Activated naive CD8-positive, alpha-beta T cell treated with anti-CD3 and anti-CD28 coated beads, Interleukin-2, amount 10 ng/mL, durations not matched to agents 7 days and 5 days (primary cell): ENCODE measurements around the gene SPTSSB. TPM values are rescaled to one million over a fixed set of nuclear protein-coding genes. Genes with fewer than 3 reads are reported as not detected.

Experiments used
- ATAC-seq: fragments of 150-1000 bp; cut with Tn5 transposase; one replicate; pipeline ENCODE4 v1.10.0; 2021; ENCODE audit warnings: low read depth, moderate library complexity
- POLR2A ChIA-PET: fragments of 350-600 bp; sonication (Branson Sonifier 250); formaldehyde crosslinking; loops from one replicate; lab custom pipeline; 2021; ENCODE audit warnings: antibody characterized with exemption; lab: Charles Lee
- DNase-seq: peaks from one replicate; pipeline ENCODE4 v3.0.0; 2021
- H3K27ac Mint-ChIP-seq: one replicate; pipeline ENCODE4 v1.8.0; 2022; ENCODE audit warnings: mild to moderate bottlenecking, mixed read lengths
- H3K27me3 Mint-ChIP-seq: one replicate; pipeline ENCODE4 v1.8.0; 2022; ENCODE audit warnings: mild to moderate bottlenecking, moderate library complexity, mixed read lengths
- H3K36me3 Mint-ChIP-seq: one replicate; pipeline ENCODE4 v1.8.0; 2021; ENCODE audit warnings: mild to moderate bottlenecking, mixed read lengths
- H3K4me1 Mint-ChIP-seq: one replicate; pipeline ENCODE4 v1.8.0; 2021; ENCODE audit warnings: mixed read lengths
- H3K4me3 Mint-ChIP-seq: one replicate; pipeline ENCODE4 v1.8.0; 2022; ENCODE audit warnings: mild to moderate bottlenecking, moderate library complexity, mixed read lengths
- H3K9me3 Mint-ChIP-seq: one replicate; pipeline ENCODE4 v1.8.0; 2021; ENCODE audit warnings: mixed read lengths
- total RNA-seq, 2 experiments: library from RNA; stranded (reverse); gene quantifications; one replicate each; pipeline ENCODE4 v1.2.3, GENCODE V29; 2021

SPTSSB gene
- total RNA-seq, 2 experiments from 2014 or later: 0.08 TPM; not detected in 1

GRCh38 chr3:161372321-161373260, 1.3 kb upstream of the SPTSSB start:
- no peaks in the 10 kb centered on the region for H3K9me3 Mint-ChIP-seq
- peaks cover 88% of the 10 kb centered on the region for H3K27me3 Mint-ChIP-seq
- peak; percentile 56 for ATAC-seq
- peak; percentile 54 for DNase-seq
- H3K27ac Mint-ChIP-seq: no peak overlapping the region
- POLR2A ChIA-PET: interaction anchor here (1.3 kb wide), 1 partner anchor 23 kb away, joined by 3 read pairs; no protein-coding TSS in a partner anchor
- H3K36me3 Mint-ChIP-seq: no peaks in the 10 kb centered on the region
- peaks cover 8% of the 10 kb centered on the region for H3K4me1 Mint-ChIP-seq
- peak overlapping the region; percentile 89 for H3K4me3 Mint-ChIP-seq

- no peak overlapping the region for H3K27ac Mint-ChIP-seq
- POLR2A ChIA-PET: no interaction called here
- peaks cover 81% of the 10 kb centered on the region for H3K27me3 Mint-ChIP-seq
- no peak for DNase-seq
- H3K4me3 Mint-ChIP-seq: no peak overlapping the region
- no peaks in the 10 kb centered on the region for H3K36me3 Mint-ChIP-seq
- no peak for ATAC-seq
- peaks cover 8% of the 10 kb centered on the region for H3K4me1 Mint-ChIP-seq
- H3K9me3 Mint-ChIP-seq: no peaks in the 10 kb centered on the region
Measured at GRCh38 chr3:161369531-161369930, 1.8 kb downstream of the SPTSSB start.

GRCh38 chr3:161366094-161366493, 5.2 kb downstream of the SPTSSB start:
- Mint-ChIP-seq H3K36me3 (no peaks in the 10 kb centered on the region), H3K9me3 (no peaks in the 10 kb centered on the region), H3K27ac (no peak overlapping the region), H3K4me1 (no peaks in the 10 kb centered on the region), H3K4me3 (no peak overlapping the region), H3K27me3 (peaks cover 56% of the 10 kb centered on the region)
- no peak for DNase-seq
- POLR2A ChIA-PET: no interaction called here
- ATAC-seq: no peak

DNA sequence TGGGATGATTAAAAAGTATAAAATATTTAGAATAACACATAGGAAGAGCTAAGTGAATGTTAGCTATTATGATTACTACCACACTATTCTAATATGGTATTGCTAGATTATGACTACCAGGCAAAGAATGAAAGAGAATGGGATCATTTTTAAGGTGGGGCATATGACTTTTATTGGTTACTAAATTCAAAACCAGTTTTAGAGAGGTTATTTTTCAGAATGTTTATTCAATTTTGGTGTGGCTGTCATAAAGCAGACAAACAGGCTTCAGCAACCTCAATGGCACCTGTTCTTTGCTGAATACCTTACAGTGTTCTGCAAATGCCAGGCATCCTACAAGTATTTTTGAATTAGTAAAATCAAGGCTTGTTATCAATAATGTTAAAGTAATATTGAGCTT, 12.8 kb downstream of the SPTSSB start:
- H3K4me3 Mint-ChIP-seq: no peak overlapping the region
- no peaks in the 10 kb centered on the region for H3K9me3 Mint-ChIP-seq
- H3K27me3 Mint-ChIP-seq: peaks cover 48% of the 10 kb centered on the region
- DNase-seq: no peak
- ATAC-seq: no peak
- no peaks in the 10 kb centered on the region for H3K36me3 Mint-ChIP-seq
- no peak overlapping the region for H3K27ac Mint-ChIP-seq
- no peaks in the 10 kb centered on the region for H3K4me1 Mint-ChIP-seq
- POLR2A ChIA-PET: no interaction called here

DNA sequence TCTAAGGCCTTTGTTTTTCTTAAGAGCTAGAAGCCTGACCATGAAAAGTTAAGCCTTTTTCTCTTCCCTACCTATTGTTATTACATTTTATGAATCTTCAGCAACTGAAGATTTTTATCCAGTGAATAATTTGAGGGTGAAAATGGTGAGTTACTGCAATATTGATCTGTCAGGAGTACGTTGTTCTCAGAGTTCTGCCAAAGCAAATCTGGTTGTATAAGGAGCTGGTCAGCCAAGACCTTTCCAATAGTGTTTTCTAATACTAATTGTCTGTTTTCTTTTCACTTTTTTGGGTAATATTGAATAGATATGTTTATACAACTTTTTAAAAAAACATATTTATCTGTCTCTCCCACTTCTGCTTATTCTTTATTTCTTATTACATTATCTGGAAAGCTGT, 15.0 kb downstream of the SPTSSB start:
- ATAC-seq (no peak), DNase-seq (no peak)
- no peak overlapping the region for H3K27ac Mint-ChIP-seq
- no peaks in the 10 kb centered on the region for H3K4me1 Mint-ChIP-seq
- POLR2A ChIA-PET: no interaction called here
- no peak overlapping the region for H3K4me3 Mint-ChIP-seq
- H3K36me3 Mint-ChIP-seq: peaks cover 1% of the 10 kb centered on the region
- peaks cover 1% of the 10 kb centered on the region for H3K9me3 Mint-ChIP-seq
- peaks cover 57% of the 10 kb centered on the region for H3K27me3 Mint-ChIP-seq

GRCh38 chr3:161355508-161355907, 15.8 kb downstream of the SPTSSB start:
- DNase-seq (no peak), ATAC-seq (no peak)
- no peak overlapping the region for H3K4me3 Mint-ChIP-seq
- H3K36me3 Mint-ChIP-seq: peaks cover 1% of the 10 kb centered on the region
- H3K27me3 Mint-ChIP-seq: peaks cover 58% of the 10 kb centered on the region
- POLR2A ChIA-PET: no interaction called here
- peaks cover 1% of the 10 kb centered on the region for H3K9me3 Mint-ChIP-seq
- no peaks in the 10 kb centered on the region for H3K4me1 Mint-ChIP-seq
- H3K27ac Mint-ChIP-seq: no peak overlapping the region

GRCh38 chr3:161354554-161354953, 16.8 kb downstream of the SPTSSB start:
- Mint-ChIP-seq H3K36me3 (peaks cover 1% of the 10 kb centered on the region), H3K27ac (no peak overlapping the region), H3K4me3 (no peak overlapping the region), H3K4me1 (peaks cover 8% of the 10 kb centered on the region), H3K9me3 (peaks cover 1% of the 10 kb centered on the region), H3K27me3 (peaks cover 57% of the 10 kb centered on the region)
- DNase-seq: no peak
- no peak for ATAC-seq
- POLR2A ChIA-PET: no interaction called here

GRCh38 chr3:161351330-161351729, 20.0 kb downstream of the SPTSSB start:
- DNase-seq: no peak
- POLR2A ChIA-PET: interaction anchor here (0.5 kb wide), 1 partner anchor 316 kb away, joined by 3 read pairs; no protein-coding TSS in a partner anchor
- peaks cover 60% of the 10 kb centered on the region for H3K27me3 Mint-ChIP-seq
- no peak for ATAC-seq
- H3K4me1 Mint-ChIP-seq: peaks cover 16% of the 10 kb centered on the region
- no peak overlapping the region for H3K4me3 Mint-ChIP-seq
- peaks cover 1% of the 10 kb centered on the region for H3K9me3 Mint-ChIP-seq
- peaks cover 1% of the 10 kb centered on the region for H3K36me3 Mint-ChIP-seq
- no peak overlapping the region for H3K27ac Mint-ChIP-seq

DNA sequence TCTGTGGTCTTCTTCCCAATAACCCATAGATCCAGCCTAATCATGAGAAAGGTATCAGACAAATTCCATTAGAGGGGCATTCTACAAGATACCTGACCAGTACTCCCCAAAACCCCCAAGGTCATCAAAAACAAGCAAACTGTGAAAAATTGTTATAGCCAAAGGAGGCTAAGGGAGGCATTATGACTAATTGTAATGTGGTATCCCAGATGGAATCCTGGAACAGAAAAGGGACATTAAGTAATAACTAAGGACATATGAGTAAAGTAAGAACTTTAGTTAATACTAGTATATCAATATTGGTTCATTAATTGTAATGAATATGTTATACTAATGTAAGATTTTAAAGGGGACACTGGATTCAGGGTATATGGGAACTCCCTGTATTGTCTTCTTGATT, 20.4 kb downstream of the SPTSSB start:
- H3K4me1 Mint-ChIP-seq: peaks cover 16% of the 10 kb centered on the region
- H3K4me3 Mint-ChIP-seq: no peak overlapping the region
- H3K9me3 Mint-ChIP-seq: peaks cover 1% of the 10 kb centered on the region
- H3K27me3 Mint-ChIP-seq: peaks cover 60% of the 10 kb centered on the region
- POLR2A ChIA-PET: interaction anchor here (0.5 kb wide), 1 partner anchor 316 kb away, joined by 3 read pairs; no protein-coding TSS in a partner anchor
- peaks cover 1% of the 10 kb centered on the region for H3K36me3 Mint-ChIP-seq
- no peak overlapping the region for H3K27ac Mint-ChIP-seq
- ATAC-seq (no peak), DNase-seq (no peak)

- DNase-seq: no peak
- Mint-ChIP-seq H3K27ac (no peak overlapping the region), H3K4me3 (peak overlapping the region; percentile 15), H3K27me3 (peaks cover 58% of the 10 kb centered on the region), H3K4me1 (peaks cover 16% of the 10 kb centered on the region), H3K9me3 (peaks cover 1% of the 10 kb centered on the region), H3K36me3 (peaks cover 1% of the 10 kb centered on the region)
- POLR2A ChIA-PET: interaction anchor here (1.1 kb wide), 1 partner anchor 22 kb away, joined by 3 read pairs; no protein-coding TSS in a partner anchor
- peak; percentile 96 for ATAC-seq
Measured at GRCh38 chr3:161349529-161350312, 21.6 kb downstream of the SPTSSB start.

- POLR2A ChIA-PET: no interaction called here
- no peak overlapping the region for H3K4me3 Mint-ChIP-seq
- DNase-seq: no peak
- ATAC-seq: no peak
- H3K27me3 Mint-ChIP-seq: peaks cover 57% of the 10 kb centered on the region
- H3K36me3 Mint-ChIP-seq: peaks cover 1% of the 10 kb centered on the region
- peaks cover 1% of the 10 kb centered on the region for H3K9me3 Mint-ChIP-seq
- peaks cover 16% of the 10 kb centered on the region for H3K4me1 Mint-ChIP-seq
- no peak overlapping the region for H3K27ac Mint-ChIP-seq
Measured at GRCh38 chr3:161348796-161349400, 22.4 kb downstream of the SPTSSB start.

DNA sequence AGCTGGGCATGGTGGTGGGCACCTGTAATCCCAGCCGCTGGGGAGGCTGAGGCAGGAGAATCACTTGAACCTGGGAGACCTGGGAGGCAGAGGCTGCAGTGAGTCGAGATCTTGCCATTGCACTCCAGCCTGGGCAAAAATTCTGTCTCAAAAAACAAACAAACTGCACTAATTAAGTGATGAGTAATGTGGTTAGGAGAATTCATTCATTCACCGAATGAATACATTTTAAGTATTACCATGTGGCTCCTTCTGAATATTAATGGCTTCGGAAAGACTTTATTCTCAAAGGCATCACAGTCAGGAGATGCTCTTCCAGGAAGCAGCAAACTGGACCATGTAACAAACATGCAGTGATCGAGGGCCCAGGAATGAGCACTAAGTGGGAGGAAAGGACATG, 23.6 kb downstream of the SPTSSB start:
- peaks cover 1% of the 10 kb centered on the region for H3K36me3 Mint-ChIP-seq
- no peak overlapping the region for H3K27ac Mint-ChIP-seq
- POLR2A ChIA-PET: no interaction called here
- H3K4me1 Mint-ChIP-seq: peaks cover 16% of the 10 kb centered on the region
- no peak for ATAC-seq
- no peak for DNase-seq
- H3K27me3 Mint-ChIP-seq: peaks cover 52% of the 10 kb centered on the region
- H3K4me3 Mint-ChIP-seq: no peak overlapping the region
- H3K9me3 Mint-ChIP-seq: peaks cover 1% of the 10 kb centered on the region

DNA sequence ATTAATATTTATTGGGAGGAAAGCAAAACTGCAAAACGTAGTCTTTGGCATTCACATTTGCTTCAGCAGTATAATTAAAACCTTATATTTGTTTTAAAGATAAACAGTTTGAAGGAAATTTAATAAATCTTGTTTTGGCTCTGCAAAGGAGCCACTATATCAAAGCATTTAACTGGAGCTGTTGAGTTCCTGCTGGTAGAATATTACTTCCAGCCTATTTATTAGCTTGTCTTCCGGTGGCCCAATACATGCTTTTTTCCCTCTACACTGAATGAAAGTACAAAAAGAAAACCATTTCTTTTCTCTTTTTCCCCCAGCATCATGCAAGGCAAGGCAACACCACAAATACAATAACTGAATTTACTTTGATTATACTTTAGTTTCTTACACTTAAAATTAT, 26.3 kb downstream of the SPTSSB start:
- no peak for DNase-seq
- Mint-ChIP-seq H3K27ac (no peak overlapping the region), H3K4me1 (peaks cover 12% of the 10 kb centered on the region), H3K36me3 (no peaks in the 10 kb centered on the region), H3K4me3 (no peak overlapping the region), H3K9me3 (no peaks in the 10 kb centered on the region), H3K27me3 (peaks cover 51% of the 10 kb centered on the region)
- no peak for ATAC-seq
- POLR2A ChIA-PET: no interaction called here
